Adrenal gland (tissue), 19 donors: ENCODE results near the gene ARHGEF40. TPM values are rescaled to one million over a fixed set of nuclear protein-coding genes. Genes with fewer than 3 reads are reported as not detected.

ENCODE experiments used
- DNase-seq, 7 donors: peaks; one replicate each; pipeline ENCODE4 v3.0.0-alpha.2; 2019 to 2020
- H3K27ac ChIP-seq, 5 donors: fragments of 200-600 bp; sonication (generic) in 4 of 5; 1 replicate in 3 of 5; 2 replicates in 2 of 5; pipeline versions ENCODE4 v1.5.1 to v1.8.0; 2016 to 2020; ENCODE audit warnings: mild to moderate bottlenecking in 1 of 5
- H3K27me3 ChIP-seq: fragments of 200-600 bp; 2 replicates; pipeline ENCODE4 v1.8.0; 2021
- H3K36me3 ChIP-seq, 2 donors: fragments of 200-600 bp; replicated peaks in 1 of 2; 1 replicate in 1 of 2; 2 replicates in 1 of 2; pipeline versions ENCODE4 v1.5.1 to v1.8.0; 2018 to 2022
- H3K4me1 ChIP-seq, 2 donors: fragments of 200-600 bp; replicated peaks in 1 of 2; 1 replicate in 1 of 2; 2 replicates in 1 of 2; pipeline versions ENCODE4 v1.5.1 to v1.8.0; 2018 to 2021
- H3K4me3 ChIP-seq, 4 donors: fragments of 200-600 bp; sonication (generic) in 3 of 4; one replicate each; pipeline ENCODE4 v1.5.1; 2016 to 2018
- H3K9me3 ChIP-seq, 3 donors: fragments of 200-600 bp; sonication (generic) in 1 of 3; replicated peaks in 1 of 3; 1 replicate in 2 of 3; 2 replicates in 1 of 3; pipeline versions ENCODE4 v1.5.1 to v1.8.0; 2016 to 2021
- POLR2A ChIP-seq, 2 donors: fragments of 450-650 bp; IDR thresholded peaks; one replicate each; pipeline ENCODE4 v1.6.1; 2017; ENCODE audit warnings: antibody characterized with exemption in 2 of 2, mild to moderate bottlenecking in 2 of 2, moderate library complexity in 1 of 2
- WGBS, 4 donors: extraction: QIAGEN DNeasy Blood & Tissue Kit in 2 of 4; methylation state at CpG; one replicate each; pipeline versions ENCODE4 v1.1.5 to v1.1.7; 2013 to 2017; 5-methylcytosine and 5-hydroxymethylcytosine counted together
- intact Hi-C, 2 donors: fragments of 100-400 bp; cut with DNase I; formaldehyde crosslinking; loops; one replicate each; pipeline versions ENCODE4 v1.14.1 to v1.15.0; 2022 to 2023
- long read RNA-seq, 10 donors: library from polyadenylated mRNA in 3 of 10; unstranded in 2 of 10; stranded (forward) in 1 of 10; transcript quantifications; one replicate each; pipeline ENCODE4 v2.0.0 and lab custom pipeline, GENCODE V29; 2021 to 2026
- polyA plus RNA-seq, 3 donors: library from polyadenylated mRNA; stranded (reverse); fragments of 200-250 nt in 2 of 3; fragments of 350-450 nt in 1 of 3; fragmentation: Illumina TruSeq in 1 of 3; extraction: RNeasy Lipid Tissue Mini Kit (QIAGEN cat#74804) in 1 of 3; gene quantifications; one replicate each; pipeline ENCODE4 v1.2.3, GENCODE V29; 2013 to 2014
- total RNA-seq, 9 donors: library from RNA; depleted of rRNA in 4 of 9; stranded (reverse); fragments of >200 nt in 4 of 9; fragments of 120-200 nt in 1 of 9; fragmentation: NEBNext Ultra II Directional in 1 of 9; extraction: Animal tissue kit (Norgen Biotek cat#: 25700) in 1 of 9; gene quantifications; one replicate each; pipeline versions ENCODE4 v1.1.0 to v1.2.4, GENCODE V29; 2013 to 2023
- TF ChIP-seq, protein P1 (sequence below), 6 experiments: fragments of 450-650 bp in 4 of 6; fragments of 200-600 bp in 2 of 6; sonication (generic) in 1 of 6; IDR thresholded peaks; 1 replicate in 5 of 6; 2 replicates in 1 of 6; pipeline versions ENCODE4 v1.5.1 to v1.8.0; 2016 to 2021; ENCODE audit warnings: antibody characterized with exemption in 6 of 6, mild to moderate bottlenecking in 2 of 6, moderate library complexity in 1 of 6
- donor health status: healthy with polysubstance abuse.
- donor health status: Bipolar disorder and iron deficiency.
- donor health status: DM: yes; HTN: yes; CAD: no.
- donor health status: DM: no; HTN: no; CAD: no.
- donor health status: DM: no; HTN: no; CAD: no.
- donor health status: DM: yes; HTN: yes; CAD: no.

Gene ARHGEF40
- total RNA-seq (100 to 1,000 TPM in 8 of 9 donors, 10 to 100 TPM in 1; 48.7 to 258 (median 130) TPM), polyA plus RNA-seq (100 to 1,000 TPM; 126 to 148 (median 137) TPM)
- long read RNA-seq, donor 1, full-length matches to known transcripts, result 1 of 1 reads
- long read RNA-seq, donor 1, partial matches to known transcripts, result 0 of 1 reads
- long read RNA-seq, donor 1, other reads (novel, unspliced or antisense), result 0 of 1 reads
- long read RNA-seq, donor 2, partial matches to known transcripts, result 44 of 45 reads
- long read RNA-seq, donor 2, other reads (novel, unspliced or antisense), result 0 of 45 reads
- long read RNA-seq, donor 3, full-length matches to known transcripts, result 1 of 34 reads
- long read RNA-seq, donor 3, partial matches to known transcripts, result 26 of 34 reads
- long read RNA-seq, donor 3, other reads (novel, unspliced or antisense), result 7 of 34 reads
- long read RNA-seq, donor 4, full-length matches to known transcripts, result 2 of 21 reads
- long read RNA-seq, donor 4, partial matches to known transcripts, result 16 of 21 reads
- long read RNA-seq, donor 4, other reads (novel, unspliced or antisense), result 3 of 21 reads
- long read RNA-seq, donor 5, full-length matches to known transcripts, result 167 of 348 reads
- long read RNA-seq, donor 5, partial matches to known transcripts, result 89 of 348 reads
- long read RNA-seq, donor 5, other reads (novel, unspliced or antisense), result 92 of 348 reads
- long read RNA-seq, donor 6, partial matches to known transcripts, result 16 of 20 reads
- long read RNA-seq, donor 6, other reads (novel, unspliced or antisense), result 4 of 20 reads
- long read RNA-seq, donor 7, full-length matches to known transcripts, result 4 of 4 reads
- long read RNA-seq, donor 7, partial matches to known transcripts, result 0 of 4 reads
- long read RNA-seq, donor 7, other reads (novel, unspliced or antisense), result 0 of 4 reads
- long read RNA-seq, donor 8, full-length matches to known transcripts, result 5 of 5 reads
- long read RNA-seq, donor 8, partial matches to known transcripts, result 0 of 5 reads
- long read RNA-seq, donor 8, other reads (novel, unspliced or antisense), result 0 of 5 reads
- long read RNA-seq, donor 9, partial matches to known transcripts, result 7 of 8 reads
- long read RNA-seq, donor 9, other reads (novel, unspliced or antisense), result 0 of 8 reads
- long read RNA-seq, donor 10, partial matches to known transcripts, result 59 of 70 reads
- long read RNA-seq, donor 10, other reads (novel, unspliced or antisense), result 10 of 70 reads

DNA sequence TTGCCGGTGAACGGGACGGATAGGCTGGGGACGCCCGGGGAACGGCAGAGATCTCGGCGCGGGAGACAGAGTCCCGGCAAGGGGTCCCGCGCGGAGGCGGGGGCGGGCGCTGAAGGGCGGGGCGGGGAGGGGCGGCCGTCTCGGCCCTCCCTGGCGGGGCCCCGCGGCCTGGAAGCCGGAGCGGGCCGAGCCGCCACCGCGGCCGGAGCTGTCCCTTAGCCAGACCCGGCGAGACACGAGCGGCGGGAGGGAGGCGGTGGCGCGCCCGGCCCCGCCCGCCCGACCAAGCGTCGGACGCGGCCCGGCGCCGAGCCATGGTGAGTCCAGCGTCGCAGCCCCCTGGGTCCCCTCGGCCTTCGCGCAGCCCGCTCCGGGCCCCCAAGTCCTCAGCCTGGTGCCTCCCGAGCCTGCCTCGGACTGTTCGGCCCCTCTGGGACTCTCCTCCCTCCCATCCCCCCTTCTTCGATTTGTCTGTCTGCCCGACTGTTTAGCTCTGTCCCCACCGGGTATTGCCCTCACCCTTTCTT, at the start of gene ARHGEF40:
ARHGEF40 (plus strand) TSS at position 222 of the 527 bp plus-strand sequence; CDS start at position 315, 93 bp downstream.
- Histone ChIP-seq H3K27me3 (no peaks in the 10 kb centered on the region), H3K36me3 (peaks cover 0 to 23% of the 10 kb centered on the region in 2 donors), H3K4me3 (peak within 1 kb of the TSS; percentile 14 to 88 (median 58)), H3K4me1 (peaks cover 25 to 29% of the 10 kb centered on the region in 2 donors), H3K27ac (peak within 1 kb of the TSS; percentile 43 to 93 (median 85)), H3K9me3 (no peaks in the 10 kb centered on the region)
- peak; percentile 62 to 77 (median 74) for DNase-seq
- WGBS, 4 donors, result 0 to 3% (median 1%) methylated on average over 15 to 63 of the region's 63 CpGs
- TF ChIP-seq, protein P1, sequence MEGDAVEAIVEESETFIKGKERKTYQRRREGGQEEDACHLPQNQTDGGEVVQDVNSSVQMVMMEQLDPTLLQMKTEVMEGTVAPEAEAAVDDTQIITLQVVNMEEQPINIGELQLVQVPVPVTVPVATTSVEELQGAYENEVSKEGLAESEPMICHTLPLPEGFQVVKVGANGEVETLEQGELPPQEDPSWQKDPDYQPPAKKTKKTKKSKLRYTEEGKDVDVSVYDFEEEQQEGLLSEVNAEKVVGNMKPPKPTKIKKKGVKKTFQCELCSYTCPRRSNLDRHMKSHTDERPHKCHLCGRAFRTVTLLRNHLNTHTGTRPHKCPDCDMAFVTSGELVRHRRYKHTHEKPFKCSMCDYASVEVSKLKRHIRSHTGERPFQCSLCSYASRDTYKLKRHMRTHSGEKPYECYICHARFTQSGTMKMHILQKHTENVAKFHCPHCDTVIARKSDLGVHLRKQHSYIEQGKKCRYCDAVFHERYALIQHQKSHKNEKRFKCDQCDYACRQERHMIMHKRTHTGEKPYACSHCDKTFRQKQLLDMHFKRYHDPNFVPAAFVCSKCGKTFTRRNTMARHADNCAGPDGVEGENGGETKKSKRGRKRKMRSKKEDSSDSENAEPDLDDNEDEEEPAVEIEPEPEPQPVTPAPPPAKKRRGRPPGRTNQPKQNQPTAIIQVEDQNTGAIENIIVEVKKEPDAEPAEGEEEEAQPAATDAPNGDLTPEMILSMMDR (IDR thresholded peaks at IDR 0.05), result no peak
- TF ChIP-seq POLR2A (IDR thresholded peaks at IDR 0.05), result peak; percentile 60 to 77
- intact Hi-C loops, result no loop called here

DNA sequence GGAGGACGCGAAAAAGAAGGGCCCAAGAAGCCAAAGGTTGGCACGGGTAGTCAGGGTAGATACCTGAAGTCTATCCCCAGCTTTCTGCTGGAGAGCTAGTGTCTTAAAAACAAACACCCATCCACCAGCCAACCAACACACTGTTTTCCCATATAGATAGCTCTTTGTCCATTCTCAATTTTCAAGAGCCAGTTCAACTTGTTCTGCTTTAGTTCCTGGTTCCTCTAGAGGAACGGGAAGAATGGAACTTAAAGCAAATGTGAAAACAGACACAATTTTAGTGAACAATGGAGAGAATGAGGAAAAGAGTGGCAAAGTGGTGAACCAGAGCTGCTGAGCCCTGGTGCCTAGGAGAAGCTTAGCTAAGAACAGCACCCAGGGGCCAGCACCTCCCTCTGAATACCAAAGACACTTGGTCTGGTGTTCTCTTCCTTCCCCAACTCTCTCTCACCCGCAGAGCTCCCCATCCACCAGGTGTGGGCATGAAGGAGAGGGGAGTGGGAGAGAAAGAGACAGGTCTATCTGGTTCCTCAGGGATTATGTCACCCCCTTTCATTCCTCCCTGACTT, 49.0 kb upstream of the ARHGEF40 start:
- 82 to 90% (median 87%) methylated on average over 5 of the region's 5 CpGs for WGBS, 4 donors
- Histone ChIP-seq H3K27me3 (no peaks in the 10 kb centered on the region), H3K9me3 (no peaks in the 10 kb centered on the region), H3K4me3 (no peak overlapping the region), H3K4me1 (peaks cover 29 to 49% of the 10 kb centered on the region in 2 donors), H3K27ac (peak overlapping the region in 2 of 5 donors; percentile 15 to 20), H3K36me3 (peaks cover 0 to 55% of the 10 kb centered on the region in 2 donors)
- no peak for DNase-seq
- TF ChIP-seq, protein P1 (IDR thresholded peaks at IDR 0.05), result no peak
- no peak for TF ChIP-seq POLR2A (IDR thresholded peaks at IDR 0.05)
- intact Hi-C loops, result loop anchor here in 1 of 2 donors (5.0 kb wide), 1 partner anchor 71 kb away; no protein-coding TSS in a partner anchor

- TF ChIP-seq, protein P1 (IDR thresholded peaks at IDR 0.05), result no peak
- TF ChIP-seq POLR2A (IDR thresholded peaks at IDR 0.05), result no peak
- no peaks in the 10 kb centered on the region for H3K9me3 ChIP-seq
- peaks cover 0 to 44% of the 10 kb centered on the region in 2 donors for H3K36me3 ChIP-seq
- peaks cover 36 to 56% of the 10 kb centered on the region in 2 donors for H3K4me1 ChIP-seq
- WGBS, 4 donors, result 43 to 57% (median 47%) methylated on average over 5 of the region's 5 CpGs
- no peaks in the 10 kb centered on the region for H3K27me3 ChIP-seq
- DNase-seq, result no peak
- peak overlapping the region in 1 of 4 donors; percentile 71 for H3K4me3 ChIP-seq
- H3K27ac ChIP-seq, result peak overlapping the region in 3 of 5 donors; percentile 4 to 93 (median 87)
- intact Hi-C loops, result loop anchor here in 1 of 2 donors (5.0 kb wide), 1 partner anchor 70 kb away; no protein-coding TSS in a partner anchor
Observed at GRCh38 chr14:21022686-21023085, 47.4 kb upstream of the ARHGEF40 start.
